Upper lobe of right lung (tissue), 1 donor: ENCODE data around the gene KIF18A. TPM values are rescaled to one million over a fixed set of nuclear protein-coding genes. Genes with fewer than 3 reads are reported as not detected.

Experiments
- ATAC-seq: fragments of 200-7000 bp; cut with Tn5 transposase; one replicate; pipeline ENCODE4 v1.9.1; 2020; ENCODE audit warnings: mild to moderate bottlenecking, moderate library complexity
- DNase-seq: peaks from one replicate; pipeline ENCODE4 v3.0.0-alpha.2; 2020
- H3K27ac ChIP-seq: fragments of 200-600 bp; one replicate; pipeline ENCODE4 v1.8.0; 2022
- H3K27me3 ChIP-seq: fragments of 200-600 bp; one replicate; pipeline ENCODE4 v1.8.0; 2022; ENCODE audit warnings: mild to moderate bottlenecking
- H3K36me3 ChIP-seq: fragments of 200-600 bp; one replicate; pipeline ENCODE4 v1.8.0; 2022
- H3K4me1 ChIP-seq: fragments of 200-600 bp; one replicate; pipeline ENCODE4 v1.8.0; 2022
- H3K4me3 ChIP-seq: fragments of 200-600 bp; one replicate; pipeline ENCODE4 v1.8.0; 2022; ENCODE audit warnings: mild to moderate bottlenecking
- H3K9me3 ChIP-seq: fragments of 200-600 bp; one replicate; pipeline ENCODE4 v1.8.0; 2022
- CTCF ChIP-seq: fragments of 200-600 bp; IDR thresholded peaks from one replicate; pipeline ENCODE4 v1.8.0; 2022; ENCODE audit warnings: antibody characterized with exemption
- intact Hi-C: fragments of 100-400 bp; cut with DNase I; formaldehyde crosslinking; loops from one replicate; pipeline ENCODE4 v1.11.0; 2022
- total RNA-seq: library from RNA; stranded (reverse); fragmentation: NEBNext Ultra II Directional; extraction: Animal tissue kit (Norgen Biotek cat#: 25700); gene quantifications from one replicate; pipeline ENCODE4 v1.2.1, GENCODE V29; 2021
- donor health status: DM: no; HTN: yes; CAD: no; lungs with severe emphysema.

Gene KIF18A
- total RNA-seq, 1 donor from 2014 or later = 1.6 TPM

GRCh38 chr11:28026634-28027290 lies 81.2 kb downstream of the KIF18A start:
- DNase-seq = no peak
- no peak overlapping the region for H3K4me3 ChIP-seq
- no peak overlapping the region for H3K27ac ChIP-seq
- intact Hi-C loops = no loop called here
- no peaks in the 10 kb centered on the region for H3K4me1 ChIP-seq
- H3K36me3 ChIP-seq = no peaks in the 10 kb centered on the region
- no peaks in the 10 kb centered on the region for H3K27me3 ChIP-seq
- no peak for TF ChIP-seq CTCF
- no peaks in the 10 kb centered on the region for H3K9me3 ChIP-seq
- ATAC-seq = no peak

GRCh38 chr11:28017816-28018215 lies 90.1 kb downstream of the KIF18A start:
- Histone ChIP-seq H3K9me3 (no peaks in the 10 kb centered on the region), H3K4me3 (no peak overlapping the region), H3K4me1 (no peaks in the 10 kb centered on the region), H3K36me3 (no peaks in the 10 kb centered on the region), H3K27me3 (no peaks in the 10 kb centered on the region), H3K27ac (no peak overlapping the region)
- ATAC-seq = no peak
- no peak for TF ChIP-seq CTCF
- intact Hi-C loops = no loop called here
- DNase-seq = no peak

GRCh38 chr11:28011813-28012212 lies 96.1 kb downstream of the KIF18A start:
- DNase-seq (no peak), ATAC-seq (no peak)
- intact Hi-C loops = no loop called here
- H3K4me1 ChIP-seq = no peaks in the 10 kb centered on the region
- no peak for TF ChIP-seq CTCF
- H3K9me3 ChIP-seq = no peaks in the 10 kb centered on the region
- no peaks in the 10 kb centered on the region for H3K27me3 ChIP-seq
- H3K4me3 ChIP-seq = no peak overlapping the region
- no peaks in the 10 kb centered on the region for H3K36me3 ChIP-seq
- H3K27ac ChIP-seq = no peak overlapping the region

- Histone ChIP-seq H3K9me3 (no peaks in the 10 kb centered on the region), H3K27ac (no peak overlapping the region), H3K27me3 (no peaks in the 10 kb centered on the region), H3K4me1 (no peaks in the 10 kb centered on the region), H3K4me3 (no peak overlapping the region), H3K36me3 (no peaks in the 10 kb centered on the region)
- intact Hi-C loops = no loop called here
- ATAC-seq = no peak
- no peak for TF ChIP-seq CTCF
- no peak for DNase-seq
These were observed 98.0 kb downstream of the KIF18A start for GRCh38 chr11:28009996-28010395.

GRCh38 chr11:28009388-28009787 lies 98.6 kb downstream of the KIF18A start:
- DNase-seq = no peak
- TF ChIP-seq CTCF = no peak
- Histone ChIP-seq H3K27me3 (no peaks in the 10 kb centered on the region), H3K27ac (no peak overlapping the region), H3K4me3 (no peak overlapping the region), H3K36me3 (no peaks in the 10 kb centered on the region), H3K4me1 (no peaks in the 10 kb centered on the region), H3K9me3 (no peaks in the 10 kb centered on the region)
- intact Hi-C loops = no loop called here
- no peak for ATAC-seq

- Histone ChIP-seq H3K36me3 (no peaks in the 10 kb centered on the region), H3K9me3 (peaks cover 3% of the 10 kb centered on the region), H3K27ac (no peak overlapping the region), H3K4me3 (no peak overlapping the region), H3K4me1 (no peaks in the 10 kb centered on the region), H3K27me3 (no peaks in the 10 kb centered on the region)
- DNase-seq (no peak), ATAC-seq (no peak)
- no peak for TF ChIP-seq CTCF
- intact Hi-C loops = no loop called here
These were observed 104.3 kb downstream of the KIF18A start for GRCh38 chr11:28003615-28004014.
